Measurements from ENCODE around the gene GCGR. TPM values are rescaled to one million over a fixed set of nuclear protein-coding genes. Genes with fewer than 3 reads are reported as not detected.

GCGR gene
- total and polyA plus RNA-seq, 2 experiments from 2014 or later, result 0.17 to 0.23 TPM

DNA sequence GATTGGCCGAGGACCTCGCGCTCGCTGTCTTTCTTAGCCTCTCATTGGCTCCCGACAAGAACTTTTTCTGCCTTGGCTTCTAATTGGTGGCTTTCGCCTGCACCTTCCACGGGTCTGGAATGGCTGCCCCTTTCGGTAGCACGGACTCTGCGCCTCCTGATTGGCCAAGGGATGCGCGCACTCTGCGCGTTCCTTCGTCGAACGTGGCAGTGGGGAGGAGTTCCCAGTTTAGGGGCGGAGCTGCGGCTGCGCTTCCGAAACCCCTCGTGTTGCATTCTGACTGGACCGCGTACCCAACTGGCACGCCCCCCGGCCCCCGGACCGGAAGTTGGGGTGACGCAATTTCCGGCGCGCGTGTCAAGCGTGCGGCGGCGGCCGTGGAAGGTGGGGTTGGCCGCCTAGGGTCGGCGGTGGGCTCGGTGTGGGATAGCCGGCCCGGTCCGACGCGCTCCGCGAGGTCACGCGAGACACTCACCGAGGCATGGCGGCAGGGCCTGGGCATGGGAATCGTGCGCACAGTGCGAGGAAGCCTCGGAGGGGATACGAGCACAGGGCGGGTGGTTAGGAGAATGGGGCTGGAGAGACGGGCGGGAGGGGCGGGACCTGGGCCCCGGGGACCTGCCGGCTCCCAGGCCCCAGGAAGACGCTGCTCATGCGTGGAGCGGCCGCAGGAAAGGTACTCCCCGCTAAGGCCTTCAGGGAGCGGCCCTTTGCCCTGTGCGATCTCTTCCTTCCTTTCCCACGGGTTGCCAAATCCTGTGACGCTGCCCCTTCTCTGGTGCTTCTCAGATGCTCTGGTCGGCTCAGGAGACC is 57.0 kb downstream of the GCGR start (continued):
- TF ChIP-seq ZNF462 (CRISPR knock-in tag; IDR thresholded peaks at IDR 0.05), result no peak

DNA sequence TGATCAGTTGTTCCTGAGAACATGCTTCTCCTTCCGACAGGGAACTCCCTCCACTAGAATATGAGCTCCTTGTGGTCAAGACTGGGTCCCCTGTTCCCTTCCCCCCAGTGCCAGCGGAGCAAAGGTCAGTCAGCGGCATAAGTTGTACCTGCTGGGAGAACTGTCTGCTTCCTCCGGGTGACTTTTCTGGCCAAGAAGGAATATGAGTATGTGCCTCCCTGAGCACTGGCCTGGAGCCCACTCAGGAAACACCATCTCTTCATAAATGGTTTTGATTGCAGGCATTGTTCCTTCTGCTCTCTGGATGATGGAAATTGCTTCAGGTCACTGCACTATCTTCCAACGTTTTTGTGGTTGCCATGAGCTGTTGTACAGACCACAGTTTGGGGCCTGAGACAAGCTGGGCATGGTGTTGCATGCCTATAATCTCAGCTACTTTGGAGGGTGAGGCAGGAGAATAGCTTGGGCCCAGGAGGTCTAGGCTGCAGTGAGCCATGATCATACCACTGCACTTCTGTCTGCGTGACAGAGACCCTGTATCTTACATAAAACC is 59.2 kb downstream of the GCGR start:
- Histone ChIP-seq H3K27ac (ENCODE audit: low read depth) (no peak overlapping the region), H3K4me1 (ENCODE audit: insufficient read depth) (peaks cover 16% of the 10 kb centered on the region), H3K36me3 (ENCODE audit: insufficient read depth) (peaks cover 6% of the 10 kb centered on the region; the same call in 1 of the 2 replicates), H3K79me2 (replicated peaks; ENCODE audit: insufficient read depth) (peaks cover 52% of the 10 kb centered on the region), H4K20me1 (replicated peaks; ENCODE audit: insufficient read depth) (peaks cover 43% of the 10 kb centered on the region), H3K27me3 (ENCODE audit: insufficient read depth) (no peaks in the 10 kb centered on the region), H3K4me3 (no peak overlapping the region), H3K9me2 (ENCODE audit: insufficient read depth) (no peaks in the 10 kb centered on the region), H2AFZ (no peak overlapping the region), H3K4me2 (no peak overlapping the region), H3F3A (replicated peaks; ENCODE audit: low read depth) (peaks cover 61% of the 10 kb centered on the region)
- peaks cover 2% of the 10 kb centered on the region; the same call in 1 of the 3 replicates for H3K9me3 Mint-ChIP-seq
- peaks cover 40% of the 10 kb centered on the region for H3K36me3 Mint-ChIP-seq (ENCODE audit: low read depth)
- peaks cover 27% of the 10 kb centered on the region for H3K4me1 Mint-ChIP-seq
- H3K27ac Mint-ChIP-seq, result no peak overlapping the region
- H3K27me3 Mint-ChIP-seq (ENCODE audit: insufficient read depth, low read depth, poor library complexity), result peaks cover 36% of the 10 kb centered on the region
- ATAC-seq (no peak), DNase-seq (ENCODE audit: low spot score) (no peak)
- peak overlapping the region; percentile 65 for H3K4me3 Mint-ChIP-seq
- TF ChIP-seq, protein P1, sequence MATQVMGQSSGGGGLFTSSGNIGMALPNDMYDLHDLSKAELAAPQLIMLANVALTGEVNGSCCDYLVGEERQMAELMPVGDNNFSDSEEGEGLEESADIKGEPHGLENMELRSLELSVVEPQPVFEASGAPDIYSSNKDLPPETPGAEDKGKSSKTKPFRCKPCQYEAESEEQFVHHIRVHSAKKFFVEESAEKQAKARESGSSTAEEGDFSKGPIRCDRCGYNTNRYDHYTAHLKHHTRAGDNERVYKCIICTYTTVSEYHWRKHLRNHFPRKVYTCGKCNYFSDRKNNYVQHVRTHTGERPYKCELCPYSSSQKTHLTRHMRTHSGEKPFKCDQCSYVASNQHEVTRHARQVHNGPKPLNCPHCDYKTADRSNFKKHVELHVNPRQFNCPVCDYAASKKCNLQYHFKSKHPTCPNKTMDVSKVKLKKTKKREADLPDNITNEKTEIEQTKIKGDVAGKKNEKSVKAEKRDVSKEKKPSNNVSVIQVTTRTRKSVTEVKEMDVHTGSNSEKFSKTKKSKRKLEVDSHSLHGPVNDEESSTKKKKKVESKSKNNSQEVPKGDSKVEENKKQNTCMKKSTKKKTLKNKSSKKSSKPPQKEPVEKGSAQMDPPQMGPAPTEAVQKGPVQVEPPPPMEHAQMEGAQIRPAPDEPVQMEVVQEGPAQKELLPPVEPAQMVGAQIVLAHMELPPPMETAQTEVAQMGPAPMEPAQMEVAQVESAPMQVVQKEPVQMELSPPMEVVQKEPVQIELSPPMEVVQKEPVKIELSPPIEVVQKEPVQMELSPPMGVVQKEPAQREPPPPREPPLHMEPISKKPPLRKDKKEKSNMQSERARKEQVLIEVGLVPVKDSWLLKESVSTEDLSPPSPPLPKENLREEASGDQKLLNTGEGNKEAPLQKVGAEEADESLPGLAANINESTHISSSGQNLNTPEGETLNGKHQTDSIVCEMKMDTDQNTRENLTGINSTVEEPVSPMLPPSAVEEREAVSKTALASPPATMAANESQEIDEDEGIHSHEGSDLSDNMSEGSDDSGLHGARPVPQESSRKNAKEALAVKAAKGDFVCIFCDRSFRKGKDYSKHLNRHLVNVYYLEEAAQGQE (IDR thresholded peaks at IDR 0.05; ENCODE audit: unreplicated experiment), result no peak
- TF ChIP-seq JUNB (IDR thresholded peaks at IDR 0.05; ENCODE audit: unreplicated experiment) (no peak), EZH2 (IDR thresholded peaks at IDR 0.05; ENCODE audit: low read depth, unreplicated experiment) (no peak), STAT1 (IDR thresholded peaks at IDR 0.05; ENCODE audit: unreplicated experiment) (no peak), EZH2phosphoT487 (IDR thresholded peaks at IDR 0.05; ENCODE audit: unreplicated experiment) (no peak), NANOG (IDR thresholded peaks at IDR 0.05; ENCODE audit: borderline replicate concordance) (no peak), CTCF (conservative IDR thresholded peaks at IDR 0.05; ENCODE audit: low read depth in 2 of 2) (no peak), ETS1 (IDR thresholded peaks at IDR 0.05) (no peak), POLR2AphosphoS5 (IDR thresholded peaks at IDR 0.05; ENCODE audit: low read depth) (no peak), ZNF331 (CRISPR knock-in tag; IDR thresholded peaks at IDR 0.05; ENCODE audit: low read depth) (no peak)

All from GM23338 (cell line).